ENCODE measurements around the gene DGKI.

Gene DGKI

GRCh38 chr7:137519181-137519691, 327.5 kb downstream of the DGKI start:
- no peak overlapping the region for H3K4me2 ChIP-seq (ENCODE audit: low read length)
- H3K9me2 ChIP-seq (replicated peaks; ENCODE audit: control insufficient read depth, low read length) = no peaks in the 10 kb centered on the region
- TF ChIP-seq CTCF (IDR thresholded peaks at IDR 0.05; ENCODE audit: low read depth, low read length, poor library complexity, severe bottlenecking) (no peak), EZH2phosphoT487 (IDR thresholded peaks at IDR 0.05; ENCODE audit: borderline replicate concordance, low read length) (no peak)

DNA sequence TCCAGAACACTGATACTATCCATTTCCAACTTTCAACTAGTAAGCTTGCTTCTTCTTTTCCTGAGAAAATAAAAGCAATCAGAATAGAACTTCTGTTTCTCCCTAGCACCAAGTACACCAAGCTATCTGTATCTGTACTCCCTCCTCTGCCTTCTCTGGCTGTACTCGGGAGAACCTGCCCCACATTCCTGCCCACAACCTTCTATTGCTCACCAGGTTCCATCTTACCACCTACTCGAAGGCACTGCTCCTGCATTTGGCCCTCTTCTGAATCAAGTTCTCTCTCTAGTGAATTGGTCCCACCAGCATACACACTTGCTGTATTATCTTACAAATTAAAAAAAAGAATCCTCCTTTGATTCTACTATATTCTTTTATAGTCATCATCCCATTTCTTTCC, 333.7 kb downstream of the DGKI start:
- no peak overlapping the region for H3K4me3 ChIP-seq (ENCODE audit: low read length)
- no peak overlapping the region for H3K27ac ChIP-seq (ENCODE audit: low read depth, low read length)
- H3K79me2 ChIP-seq (ENCODE audit: control insufficient read depth, low read length) = no peaks in the 10 kb centered on the region
- H3F3A ChIP-seq (ENCODE audit: control insufficient read depth, insufficient read depth) = no peaks in the 10 kb centered on the region
- H3K9me3 ChIP-seq (ENCODE audit: control insufficient read depth, insufficient read depth, low read length) = 0 out of 2 replicates have a peak, but pooled peaks cover 3% of the 10 kb centered on the region
- H4K20me1 ChIP-seq (ENCODE audit: control insufficient read depth, insufficient read depth, low read depth, low read length) = no peaks in the 10 kb centered on the region
- H3K36me3 ChIP-seq (ENCODE audit: control insufficient read depth, low read length) = no peaks in the 10 kb centered on the region
- H3K4me2 ChIP-seq (ENCODE audit: low read length) = no peak overlapping the region
- no peaks in the 10 kb centered on the region for H3K27me3 ChIP-seq (ENCODE audit: control insufficient read depth, low read length)
- no peaks in the 10 kb centered on the region for H3K9me2 ChIP-seq (replicated peaks; ENCODE audit: control insufficient read depth, low read length)
- TF ChIP-seq EZH2phosphoT487 (IDR thresholded peaks at IDR 0.05; ENCODE audit: borderline replicate concordance, low read length) (no peak), CTCF (IDR thresholded peaks at IDR 0.05; ENCODE audit: low read depth, low read length, poor library complexity, severe bottlenecking) (no peak)
- no peaks in the 10 kb centered on the region for H3K4me1 ChIP-seq (ENCODE audit: control insufficient read depth, low read length)

More at GRCh38 chr7:137519181-137519691, 327.5 kb downstream of the DGKI start:
- H3K36me3 ChIP-seq (ENCODE audit: control insufficient read depth, low read length) = no peaks in the 10 kb centered on the region
- no peaks in the 10 kb centered on the region for H3K4me1 ChIP-seq (ENCODE audit: control insufficient read depth, low read length)
- H3K27ac ChIP-seq (ENCODE audit: low read depth, low read length) = no peak overlapping the region
- no peaks in the 10 kb centered on the region for H4K20me1 ChIP-seq (ENCODE audit: control insufficient read depth, insufficient read depth, low read depth, low read length)
- H3K9me3 ChIP-seq (ENCODE audit: control insufficient read depth, insufficient read depth, low read length) = no peaks in the 10 kb centered on the region
- H3K4me3 ChIP-seq (ENCODE audit: low read length) = no peak overlapping the region
- H3F3A ChIP-seq (ENCODE audit: control insufficient read depth, insufficient read depth) = no peaks in the 10 kb centered on the region
- no peaks in the 10 kb centered on the region for H3K79me2 ChIP-seq (ENCODE audit: control insufficient read depth, low read length)
- H3K27me3 ChIP-seq (ENCODE audit: control insufficient read depth, low read length) = no peaks in the 10 kb centered on the region

- no peaks in the 10 kb centered on the region for H3K36me3 ChIP-seq (ENCODE audit: control insufficient read depth, low read length)
- H3K27me3 ChIP-seq (ENCODE audit: control insufficient read depth, low read length) = no peaks in the 10 kb centered on the region
- TF ChIP-seq CTCF (IDR thresholded peaks at IDR 0.05; ENCODE audit: low read depth, low read length, poor library complexity, severe bottlenecking) = no peak
- TF ChIP-seq EZH2phosphoT487 (IDR thresholded peaks at IDR 0.05; ENCODE audit: borderline replicate concordance, low read length) = no peak
- no peak overlapping the region for H3K27ac ChIP-seq (ENCODE audit: low read depth, low read length)
- H3K4me2 ChIP-seq (ENCODE audit: low read length) = no peak overlapping the region
- no peaks in the 10 kb centered on the region for H3K9me2 ChIP-seq (replicated peaks; ENCODE audit: control insufficient read depth, low read length)
- no peaks in the 10 kb centered on the region for H3K79me2 ChIP-seq (ENCODE audit: control insufficient read depth, low read length)
- no peaks in the 10 kb centered on the region for H3K4me1 ChIP-seq (ENCODE audit: control insufficient read depth, low read length)
- H3K9me3 ChIP-seq (ENCODE audit: control insufficient read depth, insufficient read depth, low read length) = 0 out of 2 replicates have a peak, but pooled peaks cover 3% of the 10 kb centered on the region
- H3F3A ChIP-seq (ENCODE audit: control insufficient read depth, insufficient read depth) = no peaks in the 10 kb centered on the region
- H3K4me3 ChIP-seq (ENCODE audit: low read length) = no peak overlapping the region
- no peaks in the 10 kb centered on the region for H4K20me1 ChIP-seq (ENCODE audit: control insufficient read depth, insufficient read depth, low read depth, low read length)
These were observed 339.7 kb downstream of the DGKI start for GRCh38 chr7:137507096-137507495.
